ENCODE data around the gene FTO. TPM values are rescaled to one million over a fixed set of nuclear protein-coding genes. Genes with fewer than 3 reads are reported as not detected.

FTO gene
- total RNA-seq, 6 experiments from 2014 or later: 93.7 to 107 (median 105) TPM

DNA sequence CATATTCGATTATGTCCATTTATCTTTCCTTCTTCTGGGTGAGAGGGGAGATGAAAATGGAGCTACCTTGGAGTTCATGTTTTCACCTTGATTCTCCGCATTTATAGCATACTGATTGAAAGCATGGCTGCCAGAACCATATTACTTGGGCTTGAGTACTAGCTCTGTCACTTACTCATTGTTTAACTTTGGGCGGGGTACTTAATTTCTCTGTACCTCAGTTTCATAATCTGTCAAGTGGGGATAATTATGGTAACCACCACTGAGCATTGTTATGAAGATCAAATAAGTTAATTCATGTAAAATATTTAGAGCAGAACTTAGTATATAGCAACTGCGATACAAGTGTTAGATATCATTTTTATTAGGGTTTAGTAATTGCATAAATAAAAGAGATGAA lies 65.2 kb downstream of the FTO start:
- TF ChIP-seq, protein P1, sequence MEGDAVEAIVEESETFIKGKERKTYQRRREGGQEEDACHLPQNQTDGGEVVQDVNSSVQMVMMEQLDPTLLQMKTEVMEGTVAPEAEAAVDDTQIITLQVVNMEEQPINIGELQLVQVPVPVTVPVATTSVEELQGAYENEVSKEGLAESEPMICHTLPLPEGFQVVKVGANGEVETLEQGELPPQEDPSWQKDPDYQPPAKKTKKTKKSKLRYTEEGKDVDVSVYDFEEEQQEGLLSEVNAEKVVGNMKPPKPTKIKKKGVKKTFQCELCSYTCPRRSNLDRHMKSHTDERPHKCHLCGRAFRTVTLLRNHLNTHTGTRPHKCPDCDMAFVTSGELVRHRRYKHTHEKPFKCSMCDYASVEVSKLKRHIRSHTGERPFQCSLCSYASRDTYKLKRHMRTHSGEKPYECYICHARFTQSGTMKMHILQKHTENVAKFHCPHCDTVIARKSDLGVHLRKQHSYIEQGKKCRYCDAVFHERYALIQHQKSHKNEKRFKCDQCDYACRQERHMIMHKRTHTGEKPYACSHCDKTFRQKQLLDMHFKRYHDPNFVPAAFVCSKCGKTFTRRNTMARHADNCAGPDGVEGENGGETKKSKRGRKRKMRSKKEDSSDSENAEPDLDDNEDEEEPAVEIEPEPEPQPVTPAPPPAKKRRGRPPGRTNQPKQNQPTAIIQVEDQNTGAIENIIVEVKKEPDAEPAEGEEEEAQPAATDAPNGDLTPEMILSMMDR (IDR thresholded peaks at IDR 0.05): no peak
- DNase-seq: no peak
- no peaks in the 10 kb centered on the region for H3K27me3 Mint-ChIP-seq (ENCODE audit: insufficient read depth)
- peak overlapping the region; percentile 76; the same call in 1 of the 2 replicates for H3K4me3 Mint-ChIP-seq
- H3K4me1 Mint-ChIP-seq (ENCODE audit: low read depth): peaks cover 34% of the 10 kb centered on the region
- no peaks in the 10 kb centered on the region for H3K9me3 Mint-ChIP-seq
- peaks cover 1% of the 10 kb centered on the region; the same call in 1 of the 2 replicates for H3K36me3 Mint-ChIP-seq (ENCODE audit: low read depth)
- H3K27ac Mint-ChIP-seq: peak overlapping the region; percentile 85

DNA sequence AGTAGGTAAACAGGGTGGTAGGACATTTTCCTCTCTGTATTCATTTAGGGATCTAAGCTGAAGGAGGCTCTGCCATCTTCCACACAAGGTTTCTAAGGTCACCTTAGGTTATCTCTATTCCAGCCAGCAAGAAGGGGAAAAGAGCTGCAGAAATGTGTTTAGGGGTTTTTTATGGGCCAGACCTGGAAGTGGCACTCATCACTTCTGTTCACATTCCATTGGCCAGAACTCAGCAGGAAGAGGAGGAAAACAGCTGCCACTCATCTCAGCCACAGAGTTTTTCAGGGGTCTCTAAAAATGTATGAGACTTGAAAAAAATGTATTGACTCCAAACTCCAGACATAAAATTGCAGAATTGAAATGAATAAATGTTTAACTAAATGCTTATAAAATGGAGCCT lies 65.8 kb downstream of the FTO start:
- Mint-ChIP-seq H3K36me3 (ENCODE audit: low read depth) (no peaks in the 10 kb centered on the region), H3K27ac (no peak overlapping the region), H3K9me3 (no peaks in the 10 kb centered on the region), H3K4me1 (ENCODE audit: low read depth) (peaks cover 33% of the 10 kb centered on the region), H3K4me3 (no peak overlapping the region), H3K27me3 (ENCODE audit: insufficient read depth) (no peaks in the 10 kb centered on the region)
- DNase-seq: no peak
- TF ChIP-seq, protein P1 (IDR thresholded peaks at IDR 0.05): no peak

DNA sequence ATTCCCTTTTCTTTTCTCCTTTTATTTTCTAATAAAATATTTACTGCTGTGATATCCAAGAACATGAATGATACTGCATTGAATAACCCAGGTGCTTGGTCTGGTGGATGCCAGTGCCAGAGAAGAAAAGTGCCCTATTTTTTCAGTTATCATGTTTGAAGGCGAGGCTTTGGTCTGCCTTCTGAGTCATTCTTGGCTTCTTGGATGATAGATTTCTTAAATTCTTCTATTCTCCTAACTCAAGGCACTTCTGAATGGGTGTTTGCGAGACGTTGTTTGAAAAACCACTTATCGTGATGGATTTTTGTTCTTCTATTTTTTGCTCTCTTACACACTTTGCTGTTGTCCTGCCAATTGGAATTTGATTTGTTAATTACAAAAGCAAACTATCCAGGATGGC lies 66.7 kb downstream of the FTO start:
- Mint-ChIP-seq H3K4me3 (no peak overlapping the region), H3K4me1 (ENCODE audit: low read depth) (peaks cover 33% of the 10 kb centered on the region), H3K27ac (no peak overlapping the region), H3K36me3 (ENCODE audit: low read depth) (no peaks in the 10 kb centered on the region), H3K27me3 (ENCODE audit: insufficient read depth) (no peaks in the 10 kb centered on the region), H3K9me3 (no peaks in the 10 kb centered on the region)
- no peak for DNase-seq
- TF ChIP-seq, protein P1 (IDR thresholded peaks at IDR 0.05): no peak

DNA sequence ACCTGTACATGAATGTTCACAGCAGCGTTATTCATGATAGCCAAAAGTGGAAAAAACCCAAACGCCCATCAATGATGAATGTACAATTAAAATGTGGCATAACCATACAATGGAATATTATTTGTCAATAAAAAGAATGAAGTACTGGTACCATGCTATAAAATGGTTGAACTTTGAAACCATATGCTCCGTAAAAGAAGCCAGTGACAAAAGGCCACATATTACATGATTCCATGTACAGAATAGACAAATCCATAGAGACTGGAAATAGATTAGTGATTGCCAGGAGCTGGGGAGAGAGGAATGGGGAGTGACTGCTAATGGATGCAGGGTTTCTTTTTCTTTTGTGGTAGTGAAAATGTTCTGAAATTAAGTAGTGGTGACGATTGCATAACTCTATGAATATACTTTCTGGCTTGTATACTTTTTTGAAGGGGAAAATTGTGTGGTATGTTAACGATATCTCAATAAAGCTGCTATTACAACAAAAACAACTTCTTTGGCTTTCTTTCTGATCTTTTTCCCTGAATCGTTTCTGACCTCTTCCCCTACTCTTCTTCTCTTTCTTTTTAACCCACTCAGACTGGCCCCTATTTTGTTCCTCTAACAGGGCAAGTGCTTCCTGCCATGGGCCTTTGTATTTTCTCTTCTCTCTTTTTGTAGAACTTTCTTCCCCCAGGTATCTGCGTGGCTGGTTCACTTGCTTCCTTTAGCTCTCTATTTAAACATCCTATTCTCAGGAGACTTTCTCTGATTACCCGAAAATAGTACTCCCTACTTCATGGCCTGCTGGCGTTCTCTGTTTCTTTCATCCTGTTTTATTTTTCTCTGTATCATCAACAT lies 67.9 kb downstream of the FTO start:
- H3K4me1 Mint-ChIP-seq (ENCODE audit: low read depth): peaks cover 26% of the 10 kb centered on the region
- H3K4me3 Mint-ChIP-seq: no peak overlapping the region

DNA sequence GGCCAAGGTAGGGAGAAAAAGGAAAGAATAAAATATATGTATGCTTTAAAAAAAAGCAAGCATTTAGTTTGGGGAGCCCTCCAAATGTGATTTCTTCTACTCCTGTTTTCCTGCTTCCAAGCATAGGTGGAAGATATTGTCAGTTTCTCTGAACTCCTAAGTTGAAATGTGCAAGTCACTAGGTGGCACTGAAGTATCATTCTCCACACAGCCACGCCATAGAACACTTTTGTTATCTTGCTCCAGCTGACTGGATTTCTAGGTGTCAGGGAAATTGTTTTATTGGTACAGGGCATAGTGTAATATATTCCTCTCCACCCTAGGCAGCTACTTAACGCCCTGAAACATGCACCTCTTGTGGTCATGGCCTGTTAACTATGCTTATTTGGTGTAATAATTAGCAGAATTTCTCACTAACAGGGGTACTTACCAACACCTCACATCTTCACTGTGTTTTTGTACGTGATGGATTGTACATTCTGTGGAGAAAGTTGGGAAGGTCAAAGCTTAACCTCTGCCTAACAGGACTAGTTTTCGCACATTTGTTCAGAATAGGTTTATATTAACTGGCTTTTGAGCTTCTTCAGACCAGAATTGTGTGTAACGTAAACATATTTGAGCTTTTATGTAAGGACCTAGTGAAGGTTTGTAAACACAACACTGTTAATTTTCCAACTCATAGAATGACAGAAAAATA lies 69.3 kb downstream of the FTO start:
- Mint-ChIP-seq H3K9me3 (no peaks in the 10 kb centered on the region), H3K27me3 (ENCODE audit: insufficient read depth) (no peaks in the 10 kb centered on the region), H3K4me1 (ENCODE audit: low read depth) (peaks cover 19% of the 10 kb centered on the region; the same call in 1 of the 2 replicates), H3K36me3 (ENCODE audit: low read depth) (no peaks in the 10 kb centered on the region), H3K4me3 (no peak overlapping the region), H3K27ac (no peak overlapping the region)
- TF ChIP-seq, protein P1 (IDR thresholded peaks at IDR 0.05): peak; percentile 80
- DNase-seq: peak; percentile 74

More for the DNA sequence above, 67.9 kb downstream of the FTO start:
- Mint-ChIP-seq H3K27ac (no peak overlapping the region), H3K36me3 (ENCODE audit: low read depth) (no peaks in the 10 kb centered on the region), H3K9me3 (no peaks in the 10 kb centered on the region), H3K27me3 (ENCODE audit: insufficient read depth) (no peaks in the 10 kb centered on the region)
- TF ChIP-seq, protein P1 (IDR thresholded peaks at IDR 0.05): no peak
- no peak for DNase-seq

Data from HFFc6 (cell line).